ENCODE data around the gene ATXN1.

The ATXN1 gene

DNA sequence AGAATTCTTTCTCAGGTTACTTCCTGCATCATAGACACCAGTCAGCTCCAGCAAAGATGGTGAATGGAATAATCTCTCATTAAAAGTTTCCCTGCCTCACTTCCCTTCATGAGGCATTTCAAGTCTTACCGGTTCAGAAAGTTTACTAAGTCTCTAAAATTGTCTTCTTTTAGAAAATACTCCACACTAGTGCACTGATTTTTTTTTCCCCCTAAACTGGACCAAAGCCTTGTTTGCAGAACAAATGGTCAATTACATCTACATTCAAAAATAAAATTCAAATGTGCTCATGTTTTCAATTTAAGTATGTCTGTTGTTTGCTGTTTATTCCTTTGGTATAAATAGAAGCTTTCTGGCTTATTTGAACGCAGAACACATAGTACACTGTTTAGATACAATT, 411.7 kb downstream of the ATXN1 start:
- DNase-seq: no peak

DNA sequence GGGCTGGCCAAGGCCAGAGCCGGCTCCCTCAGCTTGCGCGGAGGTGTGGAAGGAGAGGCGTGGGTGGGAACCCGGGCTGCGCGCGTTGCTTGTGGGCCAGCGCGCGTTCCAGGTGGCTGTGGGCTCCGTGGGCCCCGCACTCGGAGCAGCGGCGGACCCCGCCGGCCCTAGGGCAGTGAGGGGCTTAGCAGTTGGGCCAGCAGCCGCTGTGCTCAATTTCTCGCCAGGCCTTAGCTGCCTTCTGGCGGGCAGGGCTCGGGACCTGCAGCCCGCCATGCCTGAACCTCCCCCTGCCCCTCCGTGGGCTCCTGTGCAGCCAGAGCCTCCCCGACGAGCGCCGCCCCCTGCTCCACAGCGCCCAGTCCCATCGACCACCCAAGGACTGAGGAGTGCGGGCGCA, 414.4 kb downstream of the ATXN1 start:
- no peak for DNase-seq

DNA sequence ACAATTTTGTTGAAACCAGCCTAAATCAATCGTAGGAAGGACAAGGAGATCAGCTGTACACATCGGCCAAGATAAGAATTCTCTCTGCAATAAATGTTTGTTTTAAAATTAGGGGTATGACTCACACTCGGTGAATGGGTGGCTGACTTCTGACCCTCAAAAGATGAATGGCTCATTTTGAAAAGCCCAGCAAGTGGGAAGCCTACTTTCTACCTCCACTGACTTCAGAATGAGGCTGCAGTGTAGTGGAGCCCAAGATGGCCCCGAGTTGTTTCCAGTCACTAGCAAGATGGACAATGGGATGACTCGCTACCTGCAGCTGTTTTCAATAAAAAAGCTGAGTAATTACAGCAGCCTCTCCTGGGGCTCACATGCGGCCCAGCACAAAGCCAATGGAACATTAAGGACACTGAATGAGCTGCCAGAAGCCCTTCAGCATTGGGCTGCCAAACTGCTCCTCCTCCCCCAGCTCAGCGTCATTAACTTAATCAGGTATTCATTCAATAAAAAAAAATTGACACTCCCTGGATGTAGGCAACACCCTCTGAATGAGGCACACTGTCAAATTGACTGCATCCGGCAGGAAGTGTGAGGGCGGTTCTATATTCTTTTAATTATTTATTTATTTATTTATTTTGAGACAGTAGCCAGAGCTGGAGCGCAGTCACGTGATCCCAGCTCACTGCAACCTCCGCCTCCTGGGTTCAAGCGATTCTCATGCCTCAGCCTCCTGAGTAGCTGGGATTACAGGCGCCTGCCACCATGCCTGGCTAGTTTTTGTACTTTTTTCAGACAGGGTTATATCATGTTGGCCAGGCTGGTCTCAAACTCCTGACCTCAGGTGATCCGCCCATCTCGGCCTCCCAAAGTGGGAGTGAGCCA, 415.6 kb downstream of the ATXN1 start:
- no peak for DNase-seq

DNA sequence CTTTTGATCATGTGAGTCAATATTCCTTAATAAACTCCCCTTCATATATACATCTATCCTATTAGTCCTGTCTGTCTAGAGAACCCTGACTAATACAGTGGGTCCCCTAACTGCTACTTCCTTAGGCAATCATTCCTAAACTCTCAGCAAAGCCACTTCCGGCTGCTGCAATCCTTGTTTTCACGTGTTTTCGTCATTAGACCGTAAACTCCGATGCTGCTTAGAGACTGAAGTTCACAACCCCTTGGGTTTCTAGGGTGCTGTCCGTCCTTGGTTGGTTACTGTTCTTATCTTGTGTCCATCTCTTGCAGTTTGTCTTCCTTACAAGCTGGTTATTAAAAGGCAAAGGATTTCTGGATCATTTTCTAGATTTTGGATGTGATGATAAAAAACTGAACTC, 416.5 kb downstream of the ATXN1 start:
- peak; percentile 17 to 27 for DNase-seq

DNA sequence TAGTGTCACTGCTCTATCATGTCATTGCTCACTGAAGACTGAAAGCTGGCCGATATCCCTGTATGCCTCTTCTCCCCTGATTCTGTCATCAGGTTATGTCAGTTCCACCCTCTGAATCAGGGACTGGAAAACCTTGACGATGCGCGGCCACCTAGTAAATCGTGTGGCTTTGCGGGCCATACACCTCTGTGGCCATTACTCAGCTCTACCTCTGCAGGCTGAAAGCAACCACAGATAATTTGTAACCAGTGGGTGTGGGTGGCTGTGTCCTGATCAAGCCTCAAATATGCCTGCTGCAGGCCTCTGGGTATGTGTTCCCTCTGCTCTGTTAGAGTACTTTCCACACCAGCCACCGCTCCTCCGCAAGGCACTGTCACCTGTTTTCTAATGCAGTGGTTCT, 417.7 kb downstream of the ATXN1 start:
- no peak for DNase-seq

DNA sequence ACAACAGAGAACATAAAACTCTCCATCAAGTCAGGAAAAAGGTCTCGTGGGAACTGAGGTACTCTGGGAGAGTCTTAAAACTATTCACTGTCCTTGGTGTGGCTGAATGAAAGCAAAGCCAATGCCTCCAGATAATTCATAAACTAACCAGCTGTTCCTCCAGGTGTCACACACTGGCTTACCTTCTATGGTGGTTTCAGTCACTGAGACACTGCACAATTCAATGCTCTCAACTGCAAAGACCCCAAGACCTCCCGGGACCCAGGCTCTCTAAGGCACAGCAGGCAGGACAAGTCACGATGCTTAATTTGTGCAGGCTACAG, 422.0 kb downstream of the ATXN1 start:
- no peak for DNase-seq

DNA sequence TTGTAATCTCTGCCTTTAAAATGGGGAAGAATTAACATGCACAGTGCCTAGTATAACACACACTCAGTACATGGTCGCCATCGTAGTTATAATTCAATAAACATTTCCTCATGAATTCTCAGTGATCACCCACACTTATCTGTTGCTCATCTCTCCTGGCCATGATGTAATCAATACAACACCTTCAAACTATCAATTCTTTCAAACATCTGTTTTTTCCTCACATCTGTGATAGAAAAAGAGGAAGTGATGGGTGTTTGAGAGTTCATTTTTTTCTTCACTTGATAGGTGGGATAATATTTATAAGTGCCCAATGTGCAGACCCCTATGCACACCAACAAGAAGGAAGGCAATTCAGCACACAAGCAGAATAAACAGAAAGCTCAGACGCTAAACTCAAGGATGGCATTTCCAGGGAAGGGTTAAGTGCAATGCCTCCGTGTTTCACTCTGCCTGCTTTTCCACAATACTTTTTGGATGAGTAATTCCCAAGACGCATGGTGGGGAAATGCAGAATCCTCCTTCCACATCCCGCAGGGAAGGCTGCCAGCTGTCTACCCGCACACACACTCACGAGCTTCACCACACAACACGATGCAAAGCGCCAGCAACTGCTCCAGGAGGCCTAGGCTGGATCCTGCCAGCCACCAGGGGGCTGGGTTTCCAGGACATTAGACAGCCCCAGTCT, 422.5 kb downstream of the ATXN1 start:
- no peak for DNase-seq

DNA sequence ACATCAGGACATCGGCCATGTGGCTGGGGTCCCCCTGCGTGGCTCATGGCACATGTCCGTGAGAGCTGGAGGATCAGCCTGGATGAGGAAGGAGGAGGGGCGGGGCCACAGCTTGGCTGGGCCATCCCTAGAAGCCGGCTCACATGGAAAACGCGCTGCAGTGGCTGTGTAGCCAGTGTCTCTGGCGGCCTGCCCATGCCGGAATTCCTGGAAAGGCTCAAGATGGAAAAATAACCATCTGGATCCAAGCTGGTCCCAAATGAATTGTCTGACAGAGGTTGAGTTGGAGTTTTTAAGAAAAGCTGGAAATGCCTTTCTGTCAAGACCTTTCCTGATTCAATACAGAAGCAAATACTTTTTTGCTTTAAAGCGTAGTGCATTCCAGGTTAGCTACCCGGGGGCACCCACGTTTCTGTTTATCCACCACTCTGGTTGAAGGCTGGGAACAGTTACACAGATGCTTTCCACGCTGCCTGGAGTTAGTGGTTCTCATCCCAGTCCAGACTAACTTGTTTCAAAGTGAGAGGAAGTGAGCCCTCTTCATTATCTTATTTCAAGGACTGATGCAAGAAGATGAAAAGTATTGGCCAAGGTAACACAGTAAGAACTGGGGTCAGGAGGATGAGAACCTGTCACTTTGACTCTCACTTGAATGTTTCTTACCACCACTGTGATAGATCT, 423.8 kb downstream of the ATXN1 start:
- no peak for DNase-seq

DNA sequence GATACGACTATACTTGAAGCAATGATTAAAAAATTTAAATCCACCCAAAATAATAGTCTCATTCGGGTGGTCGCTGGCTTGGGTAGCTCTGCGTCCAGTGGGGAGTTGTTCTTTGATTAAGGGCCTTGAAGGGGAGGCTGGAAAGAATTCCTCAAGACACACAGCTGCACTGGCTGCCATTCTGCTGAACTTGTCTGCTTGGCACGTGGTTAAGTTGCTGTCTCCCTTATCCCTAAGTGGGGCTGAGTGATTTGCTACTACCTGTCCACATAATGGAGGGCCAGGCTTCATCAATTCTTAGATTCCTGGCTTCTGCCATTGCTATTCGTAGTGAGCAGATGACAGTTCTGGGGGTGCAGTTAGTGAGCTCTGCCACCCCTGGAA, 424.4 kb downstream of the ATXN1 start:
- DNase-seq: no peak

DNA sequence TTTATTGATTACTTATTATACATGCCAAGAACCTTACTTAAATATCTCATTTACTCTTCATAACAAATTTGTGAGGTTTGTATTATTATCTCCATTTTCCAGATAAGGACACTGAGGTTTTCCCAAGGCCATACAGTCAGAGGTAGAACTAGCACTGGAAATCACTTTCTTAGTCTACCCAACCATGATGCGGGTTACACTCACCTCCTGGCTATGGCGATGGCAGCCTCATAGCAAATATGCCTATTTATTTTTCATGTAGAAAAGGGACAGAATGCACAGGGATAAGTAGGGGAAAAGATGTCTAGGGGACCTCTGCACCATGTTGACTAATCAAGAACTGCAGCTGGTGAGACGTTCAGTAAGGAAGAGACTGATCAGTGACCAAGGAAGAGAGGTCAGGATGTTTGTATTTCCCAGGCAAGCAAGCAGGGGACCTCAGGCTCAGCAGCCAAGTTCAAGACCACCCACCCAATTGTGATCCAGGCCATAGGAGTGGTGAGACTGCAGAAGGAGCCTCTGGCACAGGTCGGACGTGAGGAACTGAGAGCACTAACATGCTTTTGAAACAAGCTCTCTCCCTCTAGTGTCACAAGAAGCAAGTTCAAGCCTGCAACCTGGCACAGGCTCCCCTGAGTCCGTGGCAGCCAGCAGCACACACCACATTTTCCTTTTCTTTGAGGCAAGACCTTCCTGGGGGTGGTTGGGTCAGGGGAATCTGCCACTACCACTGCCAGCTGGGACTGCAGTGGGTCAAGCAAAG, 425.0 kb downstream of the ATXN1 start:
- no peak for DNase-seq

DNA sequence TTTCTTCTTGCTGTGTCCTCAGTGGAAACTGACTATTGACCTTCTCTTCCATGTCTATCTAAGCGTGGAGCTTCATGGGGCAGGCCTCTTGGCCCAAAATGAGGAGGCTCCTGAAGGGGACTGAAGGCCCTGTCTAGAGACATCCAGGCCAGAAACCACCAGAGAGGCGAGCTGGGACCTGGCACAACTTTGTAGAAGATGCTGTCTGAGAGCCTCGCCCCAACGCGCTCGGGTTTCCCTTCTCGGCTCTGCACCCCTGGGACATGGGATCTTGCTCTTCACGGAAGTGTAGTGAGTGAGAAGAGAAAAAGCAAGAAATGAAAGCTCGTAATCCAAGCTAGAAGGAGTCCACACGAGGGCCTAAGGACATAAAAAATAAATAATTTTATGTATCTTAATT, 426.1 kb downstream of the ATXN1 start:
- DNase-seq: no peak

DNA sequence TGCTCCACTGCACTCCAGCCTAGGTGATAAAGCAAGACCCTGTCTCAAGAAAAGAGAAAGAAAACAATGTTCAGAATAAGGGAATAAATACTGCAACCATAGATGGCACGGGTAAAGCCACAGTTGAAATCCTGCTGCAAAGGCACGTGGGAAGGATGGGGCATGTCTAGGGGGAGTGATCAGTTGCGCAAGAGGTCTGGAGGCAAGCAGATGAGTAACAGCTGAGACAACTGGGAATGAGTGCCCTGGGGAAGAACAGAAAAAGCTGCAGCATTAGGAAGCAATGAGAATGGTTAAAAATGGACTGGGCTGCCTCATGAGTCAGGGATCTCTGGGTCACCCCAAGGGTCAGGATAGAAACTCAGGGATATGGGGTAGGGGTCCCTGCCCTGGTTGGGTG, 426.6 kb downstream of the ATXN1 start:
- DNase-seq: peak; percentile 70 to 87

DNA sequence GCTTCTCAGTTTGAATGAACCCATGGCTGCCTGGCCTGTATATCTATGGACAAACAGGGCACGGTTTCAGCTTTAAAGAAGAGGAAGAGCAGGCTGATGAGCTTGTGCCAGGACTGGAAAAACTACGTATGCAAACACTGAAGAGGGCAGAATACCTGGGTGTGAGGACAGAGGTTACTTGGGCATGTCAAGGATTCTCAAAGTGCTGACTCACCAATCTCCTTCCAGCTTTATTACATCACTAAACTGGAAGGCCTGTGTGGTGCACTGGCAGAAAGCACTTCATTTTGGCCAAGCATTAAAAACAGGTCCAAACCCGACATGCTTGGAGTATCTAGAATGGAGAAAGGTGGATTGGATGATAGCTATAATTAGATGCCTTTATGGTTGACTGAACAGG, 427.7 kb downstream of the ATXN1 start:
- no peak for DNase-seq

DNA sequence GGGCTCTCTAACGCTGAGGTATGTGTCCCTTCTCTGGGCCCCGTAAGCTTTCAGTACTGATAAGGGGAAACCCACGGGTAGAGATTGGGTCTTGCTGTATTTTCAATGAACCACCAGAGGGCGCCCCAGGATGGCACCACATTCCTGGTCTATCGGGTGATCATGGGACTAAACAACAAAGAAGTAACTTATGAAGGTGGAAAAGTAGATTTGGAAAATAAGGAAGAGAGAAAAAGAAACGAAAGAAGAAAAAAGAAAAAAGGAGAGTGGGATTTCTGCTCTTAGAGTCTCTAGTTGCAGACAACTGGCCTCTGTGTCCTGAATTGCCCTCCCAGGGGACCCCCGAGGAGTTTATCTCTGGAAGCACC, 429.1 kb downstream of the ATXN1 start:
- peak; percentile 81 to 83 for DNase-seq

DNA sequence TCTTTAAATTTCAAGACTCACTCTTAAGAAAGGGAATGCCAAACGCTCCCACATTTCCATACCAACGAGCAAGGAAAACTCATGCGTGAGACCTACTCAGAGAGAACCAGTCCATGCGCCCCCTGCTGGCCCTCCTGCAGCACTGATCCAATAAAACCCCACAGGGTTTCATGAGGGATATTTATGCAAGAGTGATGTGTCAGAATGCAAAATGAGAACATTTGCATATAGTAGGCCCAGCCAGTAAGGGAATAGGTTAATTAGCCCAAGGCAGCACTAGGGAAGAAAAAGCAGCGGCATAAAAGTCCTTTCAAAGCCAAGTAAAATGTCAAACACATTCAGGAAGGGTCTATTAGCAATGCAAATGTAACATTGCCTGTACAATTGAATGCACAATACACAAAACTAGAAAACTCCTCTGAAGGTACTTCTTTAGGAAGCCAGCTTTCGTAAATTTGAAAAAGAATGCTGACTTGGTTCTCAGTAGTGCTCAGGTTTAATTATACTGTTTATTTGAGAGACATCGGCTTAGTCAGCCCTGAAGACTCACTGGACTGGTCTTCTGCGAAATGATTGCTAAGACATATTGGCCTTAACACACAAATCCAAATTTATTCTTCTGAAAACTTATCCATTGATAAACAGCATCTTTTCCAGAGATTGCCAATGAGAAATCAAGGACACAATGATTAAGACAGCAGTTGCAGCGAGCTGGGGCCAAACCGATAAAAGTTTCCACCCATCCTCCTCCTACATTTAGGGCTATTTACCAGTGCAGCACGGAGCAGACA, 429.7 kb downstream of the ATXN1 start:
- DNase-seq: peak; percentile 64 to 78

DNA sequence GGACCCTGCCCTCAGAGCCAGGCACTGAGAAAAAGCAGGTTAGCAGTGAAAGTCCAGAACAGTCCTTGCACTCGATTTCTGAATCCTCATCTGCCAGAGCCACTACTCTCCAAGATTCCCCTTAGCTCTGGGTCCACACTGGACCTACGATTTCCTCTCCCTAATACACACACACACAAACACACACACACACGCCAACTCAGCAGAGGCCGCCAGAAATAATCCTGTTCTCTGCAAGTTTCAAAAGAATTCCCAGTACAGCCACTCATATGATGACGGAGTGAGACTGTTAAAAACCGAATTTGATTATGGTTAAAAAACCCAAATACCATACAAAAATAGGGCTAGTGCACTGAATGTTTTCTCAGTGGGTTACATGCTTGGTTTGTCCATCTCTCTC, 432.0 kb downstream of the ATXN1 start:
- no peak for DNase-seq

DNA sequence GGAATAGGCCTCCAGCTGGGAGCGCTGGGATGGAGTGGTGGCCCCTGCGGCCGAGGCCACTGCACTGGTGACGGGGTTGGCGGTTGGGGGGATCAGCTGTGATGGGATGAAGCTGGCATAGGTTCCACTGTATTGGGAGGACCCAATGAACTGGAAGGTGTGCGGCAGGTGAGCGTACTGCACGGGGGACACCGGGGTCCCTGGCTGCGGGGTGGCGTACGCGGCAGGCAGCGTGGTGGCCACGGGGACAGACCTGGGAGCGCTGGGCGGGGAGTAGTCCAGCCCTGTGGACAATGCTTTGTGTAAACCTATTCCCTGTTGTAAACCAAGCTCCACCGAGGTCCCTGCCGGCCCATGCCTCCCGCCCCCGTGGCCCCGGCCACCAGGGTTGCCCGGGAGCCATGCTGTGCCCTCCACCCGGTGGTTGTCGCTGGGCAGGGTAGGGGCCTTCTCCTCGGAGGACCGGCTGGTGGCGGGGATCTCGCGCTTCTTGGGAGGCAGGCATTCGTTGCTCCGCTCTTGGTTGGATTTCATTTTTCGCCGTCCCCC, 433.4 kb downstream of the ATXN1 start:
- no peak for DNase-seq

DNA sequence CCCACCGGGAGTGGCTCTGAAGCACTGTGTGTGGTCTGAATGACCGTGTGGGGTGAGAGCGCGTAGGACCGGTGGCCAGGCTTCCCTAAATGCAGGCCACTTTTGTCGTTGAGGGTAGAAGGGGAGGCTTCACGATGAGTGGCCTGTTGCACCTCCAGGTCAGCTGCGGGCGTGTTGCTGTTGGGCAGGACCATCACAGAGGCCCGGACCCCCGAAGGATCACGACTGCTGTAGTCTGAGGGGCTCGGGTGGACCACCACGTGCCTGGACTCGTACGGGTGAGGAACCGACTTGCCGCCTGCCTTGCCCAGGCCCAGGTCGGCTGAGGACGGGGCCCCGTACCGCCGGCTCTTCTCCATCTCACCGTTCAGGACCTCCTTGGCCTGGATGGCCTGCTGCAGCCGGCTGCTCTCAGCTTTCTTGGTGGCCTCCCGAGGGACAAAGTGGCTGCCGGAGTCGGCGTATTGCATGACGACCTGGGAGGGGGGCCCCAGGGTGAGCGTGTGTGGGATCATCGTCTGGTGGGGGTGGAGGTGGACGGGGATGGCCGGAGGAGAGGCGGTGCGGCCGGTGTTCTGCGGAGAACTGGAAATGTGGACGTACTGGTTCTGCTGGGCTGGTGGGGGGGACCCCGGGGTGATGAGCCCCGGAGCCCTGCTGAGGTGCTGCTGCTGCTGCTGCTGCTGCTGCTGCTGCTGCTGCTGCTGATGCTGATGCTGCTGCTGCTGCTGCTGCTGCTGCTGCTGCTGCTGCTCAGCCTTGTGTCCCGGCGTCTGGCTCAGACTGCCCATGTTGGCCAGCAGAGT, 434.1 kb downstream of the ATXN1 start:
- no peak for DNase-seq

DNA sequence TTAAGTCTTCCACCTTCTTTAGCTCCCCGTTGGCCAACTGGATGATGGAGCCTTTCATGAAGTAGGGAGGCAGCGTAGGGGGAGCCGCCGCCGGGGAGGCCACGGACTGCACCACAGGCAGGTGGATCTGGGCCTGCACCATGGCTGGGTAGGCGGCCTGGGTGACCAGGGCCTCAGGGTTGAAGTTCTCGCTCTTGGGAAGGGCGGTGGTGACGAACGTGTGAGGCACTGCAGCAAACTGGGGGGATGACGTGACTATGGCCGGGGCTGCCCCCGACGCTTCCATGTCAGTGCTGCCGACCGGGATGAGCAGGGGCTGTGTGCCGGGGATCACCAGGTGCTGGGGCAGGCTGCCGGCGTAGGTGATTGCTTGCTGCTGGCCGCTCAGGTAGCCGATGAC, 434.7 kb downstream of the ATXN1 start:
- DNase-seq: no peak

DNA sequence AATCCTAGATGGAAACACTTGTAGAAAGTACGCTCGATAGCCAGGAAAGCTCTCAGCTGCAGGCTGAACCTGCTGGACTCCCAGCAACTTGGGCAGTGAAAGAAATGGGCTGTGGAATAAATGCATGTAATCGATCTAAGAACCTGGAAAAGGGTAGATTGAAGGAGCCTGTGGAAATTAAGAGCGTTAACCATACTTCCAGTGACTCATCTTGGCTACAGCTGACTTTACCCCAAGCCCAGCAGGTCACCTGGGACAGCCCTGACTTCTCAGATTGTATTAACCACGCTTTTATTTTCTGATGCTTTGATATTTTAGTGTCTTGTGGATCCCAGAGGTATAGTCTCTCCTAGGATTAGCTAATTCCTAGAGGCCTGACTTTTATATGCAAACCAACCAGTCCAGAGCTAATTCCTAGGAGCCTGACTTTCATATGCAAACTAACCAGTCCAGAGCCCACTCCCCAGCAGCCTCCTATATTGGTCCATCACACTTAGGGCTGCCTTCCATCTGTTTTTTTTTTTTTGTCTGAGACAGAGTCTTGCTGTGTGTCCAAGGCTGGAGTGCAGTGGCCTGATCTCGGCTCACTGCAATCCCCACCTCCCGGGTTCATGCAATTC, 436.5 kb downstream of the ATXN1 start:
- no peak for DNase-seq

DNA sequence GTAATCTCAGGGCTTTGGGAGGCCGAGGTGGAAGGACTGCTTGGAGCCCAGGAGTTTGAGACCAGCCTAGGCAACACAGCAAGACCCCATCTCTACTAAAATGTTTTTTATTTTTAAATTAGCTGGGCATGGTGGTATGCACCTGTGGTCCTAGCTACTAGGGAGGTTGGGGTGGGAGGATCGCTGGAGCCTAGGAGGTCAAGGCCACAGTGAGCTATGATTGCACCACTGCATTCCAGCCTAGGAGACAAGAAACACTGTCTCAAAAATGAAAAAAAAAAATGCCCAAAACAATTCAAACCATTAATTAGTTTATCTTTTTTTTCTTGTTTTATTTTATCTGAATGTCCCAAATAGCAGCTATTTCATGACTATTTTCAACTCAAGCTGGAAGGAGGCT, 437.1 kb downstream of the ATXN1 start:
- DNase-seq: no peak
